Measurements from ENCODE around the gene BCL2L15. TPM values are rescaled to one million over a fixed set of nuclear protein-coding genes. Genes with fewer than 3 reads are reported as not detected.

The BCL2L15 gene
- total and polyA plus RNA-seq, 11 donors = 0.01 to 0.61 (median 0.14) TPM; not detected in 5

DNA sequence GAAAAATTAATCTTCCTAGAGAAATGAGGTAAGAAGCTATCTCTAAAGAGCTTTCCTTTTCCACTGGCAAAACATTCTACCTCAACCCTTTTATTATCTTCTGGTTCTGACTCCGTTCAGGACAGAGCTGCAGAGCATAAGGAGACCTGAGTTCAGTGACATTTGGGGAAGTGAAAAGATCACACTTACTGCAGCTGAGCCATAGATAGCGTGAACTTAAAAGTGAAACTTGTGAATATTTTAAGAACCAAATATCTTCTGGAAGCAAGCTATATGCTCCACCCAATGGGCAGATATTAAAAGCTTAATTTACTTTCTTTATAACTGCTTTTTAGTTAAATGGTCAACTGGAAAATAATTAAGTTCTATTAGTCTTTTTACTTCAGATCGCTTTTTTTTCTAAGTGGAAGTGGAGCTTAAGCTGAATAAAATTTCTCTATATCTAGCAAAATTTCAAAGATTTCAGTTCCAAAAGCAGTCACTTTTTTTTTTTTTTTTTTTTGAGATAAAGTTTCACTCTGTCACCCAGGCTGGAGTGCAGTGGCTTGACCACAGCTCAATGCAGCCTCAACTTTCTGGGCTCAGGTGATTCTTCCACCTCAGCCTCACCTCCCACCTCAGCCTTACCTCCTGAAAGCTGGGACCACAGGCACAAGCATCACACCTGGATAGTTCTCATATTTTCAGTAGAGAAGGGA lies 27.8 kb downstream of the BCL2L15 start:
- intact Hi-C loops (cut with DNase I) = no loop called here
- TF ChIP-seq, protein P1, sequence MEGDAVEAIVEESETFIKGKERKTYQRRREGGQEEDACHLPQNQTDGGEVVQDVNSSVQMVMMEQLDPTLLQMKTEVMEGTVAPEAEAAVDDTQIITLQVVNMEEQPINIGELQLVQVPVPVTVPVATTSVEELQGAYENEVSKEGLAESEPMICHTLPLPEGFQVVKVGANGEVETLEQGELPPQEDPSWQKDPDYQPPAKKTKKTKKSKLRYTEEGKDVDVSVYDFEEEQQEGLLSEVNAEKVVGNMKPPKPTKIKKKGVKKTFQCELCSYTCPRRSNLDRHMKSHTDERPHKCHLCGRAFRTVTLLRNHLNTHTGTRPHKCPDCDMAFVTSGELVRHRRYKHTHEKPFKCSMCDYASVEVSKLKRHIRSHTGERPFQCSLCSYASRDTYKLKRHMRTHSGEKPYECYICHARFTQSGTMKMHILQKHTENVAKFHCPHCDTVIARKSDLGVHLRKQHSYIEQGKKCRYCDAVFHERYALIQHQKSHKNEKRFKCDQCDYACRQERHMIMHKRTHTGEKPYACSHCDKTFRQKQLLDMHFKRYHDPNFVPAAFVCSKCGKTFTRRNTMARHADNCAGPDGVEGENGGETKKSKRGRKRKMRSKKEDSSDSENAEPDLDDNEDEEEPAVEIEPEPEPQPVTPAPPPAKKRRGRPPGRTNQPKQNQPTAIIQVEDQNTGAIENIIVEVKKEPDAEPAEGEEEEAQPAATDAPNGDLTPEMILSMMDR (IDR thresholded peaks at IDR 0.05) = no peak
- no peak for TF ChIP-seq POLR2A (IDR thresholded peaks at IDR 0.05)
- H3K4me3 ChIP-seq = peak overlapping the region in 2 of 12 donors; percentile 2 to 5
- no peaks in the 10 kb centered on the region for H3K9me3 ChIP-seq
- no peaks in the 10 kb centered on the region for H3K27me3 ChIP-seq
- peaks cover 0 to 6% (median 0%) of the 10 kb centered on the region in 9 donors for H3K36me3 ChIP-seq
- WGBS, 4 donors = 55 to 64% (median 60%) methylated on average over 3 of the region's 3 CpGs
- ATAC-seq = peak in 1 of 4 donors; percentile 39
- DNase-seq = no peak
- H3K4me1 ChIP-seq = peaks cover 0 to 49% (median 0%) of the 10 kb centered on the region in 12 donors
- H3K27ac ChIP-seq = peak overlapping the region in 1 of 12 donors; percentile 43

DNA sequence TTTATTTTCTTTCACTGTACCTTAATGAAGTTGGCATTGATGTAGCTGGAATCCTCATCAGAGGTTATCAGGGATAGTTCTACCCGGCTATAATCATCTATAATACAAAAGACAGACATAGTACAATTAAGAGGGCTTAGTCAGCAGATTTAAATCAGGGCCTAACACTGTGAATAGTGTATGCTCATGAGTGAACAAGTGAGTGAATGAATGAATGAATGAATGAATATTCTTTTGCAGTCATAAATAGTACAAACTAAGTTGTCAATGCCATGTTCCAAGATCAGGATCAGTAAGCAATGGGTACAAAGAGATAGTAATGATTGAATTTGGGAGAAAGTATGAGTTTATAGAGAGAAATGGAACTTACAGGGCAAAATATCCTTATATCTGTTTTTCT lies 28.4 kb downstream of the BCL2L15 start:
- peak overlapping the region in 1 of 12 donors; percentile 43 for H3K27ac ChIP-seq

DNA sequence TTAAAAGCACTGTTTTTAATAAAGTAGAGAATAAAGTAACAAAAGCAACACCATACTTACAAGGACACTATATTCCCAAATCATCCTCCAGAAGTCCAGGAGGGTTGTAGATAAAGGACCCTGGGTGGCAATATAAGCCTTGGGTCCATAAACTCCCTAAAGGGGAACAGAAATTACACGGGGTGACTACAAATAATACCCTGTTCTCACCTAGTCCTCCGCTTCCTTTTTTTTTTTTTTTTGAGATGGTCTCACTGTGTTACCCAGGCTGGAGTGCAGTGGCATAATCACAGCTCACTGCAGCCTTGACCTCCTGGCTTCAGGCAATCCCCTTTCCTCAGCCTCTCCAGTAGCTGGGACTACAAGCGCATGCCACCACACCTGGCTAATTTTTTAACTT lies 29.0 kb downstream of the BCL2L15 start:
- Histone ChIP-seq H3K9me3 (no peaks in the 10 kb centered on the region), H3K27ac (peak overlapping the region in 1 of 12 donors; percentile 43), H3K27me3 (no peaks in the 10 kb centered on the region), H3K4me3 (no peak overlapping the region), H3K4me1 (peaks cover 0 to 49% (median 0%) of the 10 kb centered on the region in 12 donors), H3K36me3 (peaks cover 0 to 9% (median 0%) of the 10 kb centered on the region in 9 donors)
- WGBS, 4 donors = 80 to 89% (median 87%) methylated on average over 3 of the region's 3 CpGs
- intact Hi-C loops (cut with DNase I) = no loop called here
- ATAC-seq (no peak), DNase-seq (no peak)
- TF ChIP-seq, protein P1 (IDR thresholded peaks at IDR 0.05) = no peak
- no peak for TF ChIP-seq POLR2A (IDR thresholded peaks at IDR 0.05)

More for the DNA sequence above, 28.4 kb downstream of the BCL2L15 start:
- TF ChIP-seq, protein P1 (IDR thresholded peaks at IDR 0.05) = no peak
- TF ChIP-seq POLR2A (IDR thresholded peaks at IDR 0.05) = no peak
- Histone ChIP-seq H3K27me3 (no peaks in the 10 kb centered on the region), H3K36me3 (peaks cover 0 to 9% (median 0%) of the 10 kb centered on the region in 9 donors), H3K4me1 (peaks cover 0 to 49% (median 0%) of the 10 kb centered on the region in 12 donors), H3K4me3 (no peak overlapping the region), H3K9me3 (no peaks in the 10 kb centered on the region)
- intact Hi-C loops (cut with DNase I) = no loop called here
- 85 to 93% (median 87%) methylated on average over 1 of the region's 1 CpG for WGBS, 4 donors
- DNase-seq (no peak), ATAC-seq (no peak)

DNA sequence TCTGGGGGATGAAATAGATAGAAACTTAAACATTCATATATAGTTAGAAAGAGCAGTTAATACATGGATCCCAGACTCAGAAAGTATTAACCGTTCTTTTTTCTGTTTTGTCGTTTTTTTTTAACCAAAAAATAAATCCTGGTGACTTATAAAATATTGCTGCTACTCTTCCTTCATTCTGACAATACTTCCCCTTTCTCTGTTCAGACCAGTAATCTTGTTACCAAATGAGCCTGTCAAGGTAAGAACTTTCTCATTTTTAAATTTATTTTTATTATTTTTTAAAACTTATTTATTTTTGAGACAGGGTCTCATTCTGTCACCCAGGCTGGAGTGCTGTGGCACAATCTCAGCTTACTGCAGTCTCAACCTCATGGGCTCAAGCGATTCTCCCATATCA lies 29.6 kb downstream of the BCL2L15 start:
- no peak for ATAC-seq
- Histone ChIP-seq H3K9me3 (no peaks in the 10 kb centered on the region), H3K36me3 (peaks cover 0 to 9% (median 0%) of the 10 kb centered on the region in 9 donors), H3K4me3 (no peak overlapping the region), H3K27me3 (no peaks in the 10 kb centered on the region), H3K4me1 (peaks cover 0 to 49% (median 0%) of the 10 kb centered on the region in 12 donors), H3K27ac (no peak overlapping the region)
- TF ChIP-seq, protein P1 (IDR thresholded peaks at IDR 0.05) = no peak
- TF ChIP-seq POLR2A (IDR thresholded peaks at IDR 0.05) = no peak
- 79 to 84% (median 81%) methylated on average over 3 of the region's 3 CpGs for WGBS, 4 donors
- intact Hi-C loops (cut with DNase I) = no loop called here
- DNase-seq = no peak
